Central memory CD8-positive, alpha-beta T cell (primary cell): Measurements from ENCODE around the gene ZNF148.
A peak's percentile ranks its signal among the peaks of the same experiment; 100 is the strongest.
"Not testable (repeated sequence)": the region's sequence is repeated elsewhere in the genome, so short reads cannot be mapped to it uniquely, and the experiment has no call there.

ENCODE experiments used
- ATAC-seq: fragments of 150-1000 bp; cut with Tn5 transposase; replicated peaks from 2 replicates; pipeline ENCODE4 v1.10.0; 2022; ENCODE audit warnings: mild to moderate bottlenecking, moderate FRiP score, moderate number of reproducible peaks; ENCODE audit not compliant: poor library complexity, severe bottlenecking; ENCODE audit errors: extremely low read depth
- DNase-seq, 2 donors: peaks; one replicate each; pipeline ENCODE4 v3.0.0; 2021; ENCODE audit warnings: low spot score in 2 of 2
- H3K27ac Mint-ChIP-seq: one replicate; pipeline ENCODE4 v1.8.0; 2022; ENCODE audit warnings: low read depth, mild to moderate bottlenecking, moderate library complexity, mixed read lengths
- H3K27me3 Mint-ChIP-seq: one replicate; pipeline ENCODE4 v1.8.0; 2022; ENCODE audit warnings: mixed read lengths
- H3K36me3 Mint-ChIP-seq: one replicate; pipeline ENCODE4 v1.8.0; 2022; ENCODE audit warnings: mild to moderate bottlenecking, moderate library complexity, mixed read lengths; ENCODE audit not compliant: insufficient read depth
- H3K4me1 Mint-ChIP-seq: one replicate; pipeline ENCODE4 v1.8.0; 2022; ENCODE audit warnings: mixed read lengths
- H3K4me3 Mint-ChIP-seq: one replicate; pipeline ENCODE4 v1.8.0; 2022; ENCODE audit warnings: mild to moderate bottlenecking, moderate library complexity, mixed read lengths
- H3K9me3 Mint-ChIP-seq: one replicate; pipeline ENCODE4 v1.8.0; 2022; ENCODE audit warnings: mixed read lengths

ZNF148 gene

GRCh38 chr3:125343367-125343766, 31.8 kb downstream of the ZNF148 start:
- not testable (repeated sequence) for H3K9me3 Mint-ChIP-seq, H3K27ac Mint-ChIP-seq, H3K36me3 Mint-ChIP-seq, DNase-seq, ATAC-seq, H3K27me3 Mint-ChIP-seq, H3K4me3 Mint-ChIP-seq
- peaks cover 56% of the 10 kb centered on the region for H3K4me1 Mint-ChIP-seq

GRCh38 chr3:125340121-125340520, 35.0 kb downstream of the ZNF148 start:
- Mint-ChIP-seq H3K27ac (no peak overlapping the region), H3K4me1 (peaks cover 60% of the 10 kb centered on the region)

GRCh38 chr3:125337506-125337905, 37.6 kb downstream of the ZNF148 start:
- Mint-ChIP-seq H3K9me3 (peaks cover 7% of the 10 kb centered on the region), H3K4me3 (no peak overlapping the region), H3K27me3 (no peaks in the 10 kb centered on the region), H3K36me3 (peaks cover 5% of the 10 kb centered on the region), H3K27ac (no peak overlapping the region), H3K4me1 (peaks cover 57% of the 10 kb centered on the region)
- ATAC-seq = no peak
- DNase-seq = no peak

More at GRCh38 chr3:125340121-125340520, 35.0 kb downstream of the ZNF148 start:
- Mint-ChIP-seq H3K4me3 (no peak overlapping the region), H3K9me3 (no peaks in the 10 kb centered on the region), H3K27me3 (no peaks in the 10 kb centered on the region), H3K36me3 (peaks cover 5% of the 10 kb centered on the region)
- no peak for ATAC-seq
- no peak for DNase-seq

- Mint-ChIP-seq H3K27ac (no peak overlapping the region), H3K4me3 (no peak overlapping the region), H3K36me3 (peaks cover 6% of the 10 kb centered on the region), H3K27me3 (no peaks in the 10 kb centered on the region), H3K9me3 (peaks cover 7% of the 10 kb centered on the region), H3K4me1 (peaks cover 44% of the 10 kb centered on the region)
- ATAC-seq (no peak), DNase-seq (no peak)
These were observed 40.2 kb downstream of the ZNF148 start for GRCh38 chr3:125334675-125335560.

- Mint-ChIP-seq H3K4me1 (peaks cover 26% of the 10 kb centered on the region), H3K36me3 (peaks cover 8% of the 10 kb centered on the region), H3K27ac (no peak overlapping the region), H3K9me3 (peaks cover 7% of the 10 kb centered on the region), H3K4me3 (no peak overlapping the region), H3K27me3 (no peaks in the 10 kb centered on the region)
- ATAC-seq (no peak), DNase-seq (no peak)
These were observed 42.6 kb downstream of the ZNF148 start for GRCh38 chr3:125332504-125332903.

- DNase-seq (no peak), ATAC-seq (no peak)
- Mint-ChIP-seq H3K4me1 (peaks cover 16% of the 10 kb centered on the region), H3K36me3 (peaks cover 10% of the 10 kb centered on the region), H3K27ac (no peak overlapping the region), H3K9me3 (peaks cover 7% of the 10 kb centered on the region), H3K27me3 (no peaks in the 10 kb centered on the region), H3K4me3 (no peak overlapping the region)
These were observed 43.9 kb downstream of the ZNF148 start for GRCh38 chr3:125331243-125331642.

- Mint-ChIP-seq H3K36me3 (peaks cover 20% of the 10 kb centered on the region), H3K4me1 (no peaks in the 10 kb centered on the region), H3K27ac (no peak overlapping the region), H3K9me3 (peaks cover 5% of the 10 kb centered on the region), H3K27me3 (no peaks in the 10 kb centered on the region), H3K4me3 (no peak overlapping the region)
- no peak for ATAC-seq
- no peak for DNase-seq
These were observed 48.2 kb downstream of the ZNF148 start for GRCh38 chr3:125326957-125327356.

- Mint-ChIP-seq H3K4me1 (no peaks in the 10 kb centered on the region), H3K27ac (no peak overlapping the region), H3K27me3 (no peaks in the 10 kb centered on the region), H3K9me3 (peaks cover 5% of the 10 kb centered on the region), H3K4me3 (no peak overlapping the region), H3K36me3 (peaks cover 22% of the 10 kb centered on the region)
- no peak for DNase-seq
- ATAC-seq = no peak
These were observed 49.4 kb downstream of the ZNF148 start for GRCh38 chr3:125325746-125326145.

- DNase-seq = no peak
- Mint-ChIP-seq H3K4me3 (no peak overlapping the region), H3K9me3 (peaks cover 5% of the 10 kb centered on the region), H3K4me1 (no peaks in the 10 kb centered on the region), H3K27ac (no peak overlapping the region), H3K27me3 (no peaks in the 10 kb centered on the region), H3K36me3 (peaks cover 18% of the 10 kb centered on the region)
- no peak for ATAC-seq
These were observed 50.8 kb downstream of the ZNF148 start for GRCh38 chr3:125324341-125324740.

- H3K4me3 Mint-ChIP-seq = no peak overlapping the region
- DNase-seq (no peak), ATAC-seq (no peak)
- H3K36me3 Mint-ChIP-seq = peaks cover 19% of the 10 kb centered on the region
- no peak overlapping the region for H3K27ac Mint-ChIP-seq
- H3K27me3 Mint-ChIP-seq = no peaks in the 10 kb centered on the region
- H3K4me1 Mint-ChIP-seq = no peaks in the 10 kb centered on the region
- peaks cover 5% of the 10 kb centered on the region for H3K9me3 Mint-ChIP-seq
These were observed 52.2 kb downstream of the ZNF148 start for GRCh38 chr3:125322917-125323316.

- peaks cover 5% of the 10 kb centered on the region for H3K9me3 Mint-ChIP-seq
- ATAC-seq (no peak), DNase-seq (no peak)
- H3K27me3 Mint-ChIP-seq = no peaks in the 10 kb centered on the region
- H3K27ac Mint-ChIP-seq = no peak overlapping the region
- peaks cover 17% of the 10 kb centered on the region for H3K36me3 Mint-ChIP-seq
- H3K4me3 Mint-ChIP-seq = no peak overlapping the region
- H3K4me1 Mint-ChIP-seq = no peaks in the 10 kb centered on the region
These were observed 53.0 kb downstream of the ZNF148 start for GRCh38 chr3:125322166-125322565.

GRCh38 chr3:125319765-125320164, 55.4 kb downstream of the ZNF148 start:
- Mint-ChIP-seq H3K27ac (peak overlapping the region; percentile 3), H3K9me3 (no peaks in the 10 kb centered on the region), H3K36me3 (peaks cover 14% of the 10 kb centered on the region), H3K27me3 (no peaks in the 10 kb centered on the region), H3K4me1 (no peaks in the 10 kb centered on the region), H3K4me3 (no peak overlapping the region)
- no peak for DNase-seq
- no peak for ATAC-seq

- ATAC-seq (no peak), DNase-seq (no peak)
- no peaks in the 10 kb centered on the region for H3K9me3 Mint-ChIP-seq
- H3K36me3 Mint-ChIP-seq = peaks cover 20% of the 10 kb centered on the region
- no peaks in the 10 kb centered on the region for H3K4me1 Mint-ChIP-seq
- H3K27me3 Mint-ChIP-seq = no peaks in the 10 kb centered on the region
- peak overlapping the region; percentile 3 for H3K27ac Mint-ChIP-seq
- no peak overlapping the region for H3K4me3 Mint-ChIP-seq
These were observed 56.3 kb downstream of the ZNF148 start for GRCh38 chr3:125318871-125319270.
